RWPE2 (cell line): ENCODE results near the gene XPNPEP1.

Experiments
- ATAC-seq: fragments of 200-7000 bp; cut with Tn5 transposase; 3 replicates; pipeline ENCODE4 v1.9.1; 2021; ENCODE audit warnings: low read depth
- DNase-seq: peaks from one replicate; pipeline ENCODE4 v3.0.0-alpha.2; 2020; ENCODE audit warnings: low spot score
- H3K27ac ChIP-seq: fragments of 450-650 bp; 2 replicates; pipeline ENCODE4 v1.5.1; 2017; ENCODE audit warnings: mild to moderate bottlenecking; ENCODE audit not compliant: poor library complexity, severe bottlenecking
- H3K27me3 ChIP-seq: fragments of 250-450 bp; sonication (Bioruptor Pico); 2 replicates; pipeline ENCODE4 v1.5.1; 2021; ENCODE audit warnings: mild to moderate bottlenecking, moderate library complexity; ENCODE audit not compliant: insufficient read depth, poor library complexity, severe bottlenecking
- H3K36me3 ChIP-seq: fragments of 250-450 bp; sonication (Bioruptor Pico); 2 replicates; pipeline ENCODE4 v1.5.1; 2020; ENCODE audit warnings: low read depth, mild to moderate bottlenecking, moderate library complexity
- H3K4me1 ChIP-seq: fragments of 250-450 bp; sonication (Bioruptor Pico); 2 replicates; pipeline ENCODE4 v1.5.1; 2021; ENCODE audit warnings: mild to moderate bottlenecking, moderate library complexity; ENCODE audit not compliant: insufficient read depth, poor library complexity, severe bottlenecking
- H3K4me3 ChIP-seq: fragments of 250-450 bp; sonication (Bioruptor Pico); 2 replicates; pipeline ENCODE4 v1.5.1; 2021; ENCODE audit warnings: mild to moderate bottlenecking, moderate library complexity; ENCODE audit not compliant: severe bottlenecking
- H3K9me3 ChIP-seq: fragments of 250-450 bp; sonication (Bioruptor Pico); 2 replicates; pipeline ENCODE4 v1.5.1; 2021; ENCODE audit warnings: mild to moderate bottlenecking, moderate library complexity; ENCODE audit not compliant: severe bottlenecking
- CTCF ChIP-seq: fragments of 450-650 bp; IDR thresholded peaks from one replicate; pipeline ENCODE4 v1.5.1; 2017; ENCODE audit warnings: mild to moderate bottlenecking, moderate library complexity; ENCODE audit not compliant: poor library complexity, severe bottlenecking

Gene XPNPEP1

GRCh38 chr10:109911903-109912302 is 11.4 kb downstream of the XPNPEP1 start:
- TF ChIP-seq CTCF: no peak
- H3K36me3 ChIP-seq: peaks cover 32% of the 10 kb centered on the region
- no peak overlapping the region for H3K4me3 ChIP-seq
- H3K27me3 ChIP-seq: no peaks in the 10 kb centered on the region
- no peak for ATAC-seq
- no peaks in the 10 kb centered on the region for H3K9me3 ChIP-seq
- peak overlapping the region; percentile 72 for H3K27ac ChIP-seq
- no peak for DNase-seq
- peaks cover 36% of the 10 kb centered on the region for H3K4me1 ChIP-seq

GRCh38 chr10:109906316-109906715 is 17.0 kb downstream of the XPNPEP1 start:
- H3K9me3 ChIP-seq: no peaks in the 10 kb centered on the region
- H3K27ac ChIP-seq: no peak overlapping the region
- TF ChIP-seq CTCF: no peak
- peaks cover 6% of the 10 kb centered on the region for H3K4me1 ChIP-seq
- peaks cover 45% of the 10 kb centered on the region for H3K36me3 ChIP-seq
- DNase-seq: no peak
- H3K4me3 ChIP-seq: no peak overlapping the region
- ATAC-seq: no peak
- H3K27me3 ChIP-seq: no peaks in the 10 kb centered on the region

DNA sequence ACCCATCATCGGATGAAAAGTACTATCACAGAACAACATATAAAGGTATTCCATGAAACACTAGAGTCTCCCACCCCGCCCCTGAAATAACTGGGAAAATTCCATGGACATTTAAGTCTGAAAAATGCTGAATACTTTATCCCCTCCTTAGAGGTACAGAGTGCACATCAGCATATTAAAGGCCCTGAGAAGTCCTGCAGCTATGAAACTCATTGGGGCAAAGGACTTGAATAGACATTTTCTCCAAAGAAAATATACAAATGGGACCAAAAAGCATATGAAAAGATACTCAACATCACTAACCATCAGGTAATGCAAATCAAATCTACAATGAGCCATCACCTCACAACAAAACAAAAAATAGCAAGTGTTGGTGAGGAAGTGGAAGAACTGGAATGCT is 18.9 kb downstream of the XPNPEP1 start:
- Histone ChIP-seq H3K4me1 (peaks cover 6% of the 10 kb centered on the region), H3K27me3 (no peaks in the 10 kb centered on the region), H3K36me3 (peaks cover 43% of the 10 kb centered on the region), H3K4me3 (no peak overlapping the region), H3K27ac (no peak overlapping the region), H3K9me3 (no peaks in the 10 kb centered on the region)
- no peak for TF ChIP-seq CTCF
- ATAC-seq: no peak
- no peak for DNase-seq

- no peaks in the 10 kb centered on the region for H3K9me3 ChIP-seq
- H3K27me3 ChIP-seq: no peaks in the 10 kb centered on the region
- ATAC-seq (peak; percentile 73), DNase-seq (no peak)
- no peak for TF ChIP-seq CTCF
- H3K4me3 ChIP-seq: no peak overlapping the region
- H3K27ac ChIP-seq: peak overlapping the region; percentile 7
- H3K4me1 ChIP-seq: peaks cover 6% of the 10 kb centered on the region
- peaks cover 43% of the 10 kb centered on the region for H3K36me3 ChIP-seq
Observed at GRCh38 chr10:109902992-109903947, 20.0 kb downstream of the XPNPEP1 start.
